GM18907 (cell line): Measurements from ENCODE around the gene PPP1R13L.
"Not testable (repeated sequence)": the region's sequence is repeated elsewhere in the genome, so short reads cannot be mapped to it uniquely, and the experiment has no call there.

Source experiments
- ATAC-seq: cut with Tn5 transposase; IDR thresholded peaks from one replicate; pipeline ENCODE4 v1.9.1; 2021; ENCODE audit warnings: mild to moderate bottlenecking, moderate library complexity; ENCODE audit not compliant: unreplicated experiment

Gene PPP1R13L

DNA sequence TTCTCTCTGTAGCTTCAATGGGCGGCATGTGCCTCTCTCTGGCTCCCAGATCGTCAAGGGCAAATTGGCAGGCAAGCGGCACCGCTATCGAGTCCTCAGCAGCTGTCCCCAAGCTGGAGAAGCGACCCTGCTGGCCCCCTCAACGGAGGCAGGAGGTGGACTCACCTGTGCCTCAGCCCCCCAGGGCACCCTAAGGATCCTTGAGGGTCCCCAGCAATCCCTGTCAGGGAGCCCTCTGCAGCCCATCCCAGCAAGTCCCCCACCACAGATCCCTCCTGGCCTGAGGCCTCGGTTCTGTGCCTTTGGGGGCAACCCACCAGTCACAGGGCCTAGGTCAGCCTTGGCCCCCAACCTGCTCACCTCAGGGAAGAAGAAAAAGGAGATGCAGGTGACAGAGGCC lies 3.3 kb upstream of the PPP1R13L start:
- no peak for ATAC-seq

DNA sequence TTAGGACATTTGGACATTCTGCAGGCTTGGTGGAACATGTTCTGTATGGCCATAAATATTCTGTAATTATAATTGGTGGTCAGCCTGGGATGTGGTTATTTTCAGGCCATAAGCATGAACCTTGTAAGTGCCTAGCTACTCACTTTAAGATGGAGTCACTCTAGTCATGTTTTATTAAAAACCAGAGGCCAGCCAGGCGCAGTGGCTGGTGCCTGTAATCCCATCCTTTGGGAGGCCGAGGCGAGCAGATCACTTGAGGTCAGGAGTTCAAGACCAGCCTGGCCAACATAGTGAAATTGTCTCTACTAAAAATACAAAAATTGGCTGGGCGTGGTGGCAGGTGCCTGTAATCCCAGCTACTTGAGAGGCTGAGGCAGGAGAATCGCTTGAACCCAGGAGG lies 2.7 kb upstream of the PPP1R13L start:
- ATAC-seq, result not testable (repeated sequence)

DNA sequence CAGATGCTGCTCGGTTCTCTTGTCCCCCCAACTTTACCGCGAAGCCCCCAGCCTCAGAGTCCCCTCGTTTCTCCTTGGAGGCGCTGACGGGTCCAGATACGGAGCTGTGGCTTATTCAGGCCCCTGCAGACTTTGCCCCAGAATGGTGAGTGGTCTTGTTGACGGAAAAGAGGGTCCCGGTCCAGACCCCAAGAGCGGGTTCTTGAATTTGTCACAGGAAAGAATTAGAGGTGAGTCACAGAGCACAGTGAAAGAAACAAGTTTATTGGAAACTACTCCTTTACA lies 2.2 kb upstream of the PPP1R13L start:
- ATAC-seq, result no peak

DNA sequence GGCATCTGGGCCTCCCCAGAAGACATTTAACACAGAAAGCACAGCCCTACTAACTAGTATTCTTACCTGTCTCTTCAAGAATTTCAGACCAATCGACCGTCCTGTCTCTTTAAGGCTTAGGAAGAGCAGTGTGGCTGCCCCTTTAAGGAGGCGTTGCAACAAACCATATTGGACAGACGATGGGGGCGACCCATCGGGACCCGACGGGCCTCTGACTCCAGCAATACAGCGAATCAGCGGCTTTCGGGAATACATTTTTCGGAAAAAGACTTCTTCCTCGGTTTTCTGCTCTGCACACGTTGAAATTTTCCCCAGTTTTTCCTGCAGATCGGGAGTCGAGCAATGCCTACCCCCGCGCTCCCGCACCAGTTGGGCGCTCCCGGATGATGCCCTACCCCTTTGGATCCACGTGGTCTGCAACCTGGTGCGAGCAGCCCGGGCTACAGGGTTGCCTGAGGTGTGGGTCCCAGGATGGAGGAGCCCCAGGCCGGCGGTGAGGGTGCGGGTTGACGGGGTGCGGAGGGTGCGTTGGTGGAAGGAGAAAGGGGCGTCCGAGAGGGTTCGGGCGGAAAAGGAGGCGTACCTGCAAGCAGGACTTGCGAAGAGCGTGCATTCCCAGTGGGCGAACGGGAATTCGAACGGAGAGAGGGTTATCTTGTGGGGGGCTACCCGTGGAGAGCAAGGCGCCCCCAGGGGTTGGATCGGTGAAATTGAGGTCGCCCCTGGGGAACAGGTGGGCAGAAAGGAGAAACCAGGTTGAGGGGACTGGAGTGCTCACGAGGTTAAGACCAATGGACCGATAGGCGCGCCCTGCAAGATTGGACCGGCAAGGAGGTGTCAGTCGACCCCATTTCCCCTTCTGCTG lies 1.6 kb upstream of the PPP1R13L start, which contains the start of gene POLR1G:
POLR1G (plus strand) TSS at position 419 of the 865 bp plus-strand sequence; CDS start at position 472, 53 bp downstream.
- peak; percentile 74 for ATAC-seq

DNA sequence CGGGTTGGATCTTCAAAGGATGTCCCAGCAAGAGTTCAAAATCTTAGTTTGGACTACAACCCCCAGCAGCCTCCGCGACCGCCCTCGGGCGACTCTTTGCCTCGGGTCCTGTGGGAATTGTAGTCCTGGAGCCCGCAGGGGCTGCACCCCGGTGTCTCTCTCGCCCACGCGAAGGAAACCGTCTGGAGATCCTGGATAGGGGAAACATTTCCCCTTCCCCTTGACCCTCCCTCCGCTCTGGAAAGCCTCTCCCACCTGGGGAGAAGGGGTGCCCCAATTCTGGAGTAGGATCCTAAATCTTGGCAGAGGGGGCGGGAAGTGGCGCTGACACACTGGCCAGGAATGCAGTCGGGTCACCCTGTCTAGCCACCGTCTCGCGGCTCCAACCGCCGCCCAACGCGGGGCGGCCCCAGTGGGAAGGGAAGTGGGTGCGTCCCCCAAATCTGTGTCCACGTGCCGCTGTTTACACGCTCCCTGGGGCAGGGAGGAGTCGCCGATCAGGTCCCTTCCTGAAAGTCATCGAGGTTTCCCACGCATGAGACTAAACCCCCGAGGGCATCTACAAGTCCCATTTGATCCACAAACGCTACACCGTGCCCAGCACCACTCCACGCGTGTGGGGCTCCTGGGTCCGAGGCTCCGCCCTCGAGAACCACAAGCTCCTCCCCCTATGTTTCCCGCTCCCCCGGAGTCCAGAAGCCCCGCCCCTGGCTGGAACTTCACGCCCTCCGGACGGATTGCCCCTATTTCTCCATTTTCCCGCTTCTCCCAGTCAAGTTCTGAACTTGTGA lies 761 bp upstream of the PPP1R13L start:
- ATAC-seq, result peak; percentile 49

DNA sequence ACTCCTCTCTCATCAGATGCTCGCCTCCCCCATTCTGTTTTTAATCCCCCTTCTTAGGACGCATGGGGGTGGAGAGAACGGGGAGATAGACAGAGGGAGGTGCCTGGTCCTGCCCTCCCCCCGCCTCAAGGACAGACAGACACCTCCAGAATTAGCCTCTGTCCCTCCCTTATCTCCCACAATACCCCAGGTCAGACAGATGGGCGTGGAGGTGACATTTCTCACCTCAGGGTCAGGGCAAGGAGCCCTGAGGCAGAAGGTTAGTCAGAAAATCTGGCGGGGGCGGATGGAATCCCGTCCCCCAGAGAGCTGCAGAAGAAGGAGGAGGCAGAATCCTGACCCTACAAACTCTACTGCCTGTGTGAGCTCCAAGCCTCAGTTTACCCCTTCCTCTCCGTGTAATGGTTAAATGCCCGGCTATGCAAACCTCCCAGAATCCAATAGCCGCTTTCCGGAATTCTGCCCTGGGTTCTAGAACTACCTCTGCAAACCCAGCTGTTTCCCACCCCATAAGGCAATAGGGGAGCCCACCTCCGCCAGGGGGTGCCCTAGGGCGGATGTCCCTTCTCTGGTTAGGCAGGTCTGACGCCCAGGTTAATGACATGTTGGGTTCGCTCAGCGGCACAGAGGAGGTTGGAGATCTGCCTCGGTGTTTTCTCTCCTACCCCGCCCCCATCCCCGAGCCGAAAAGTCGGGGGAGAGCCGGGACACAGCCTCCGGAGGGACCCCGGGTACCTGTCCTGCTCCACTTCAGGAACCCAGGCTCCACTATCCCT lies 900 bp downstream of the PPP1R13L start:
- no peak for ATAC-seq

DNA sequence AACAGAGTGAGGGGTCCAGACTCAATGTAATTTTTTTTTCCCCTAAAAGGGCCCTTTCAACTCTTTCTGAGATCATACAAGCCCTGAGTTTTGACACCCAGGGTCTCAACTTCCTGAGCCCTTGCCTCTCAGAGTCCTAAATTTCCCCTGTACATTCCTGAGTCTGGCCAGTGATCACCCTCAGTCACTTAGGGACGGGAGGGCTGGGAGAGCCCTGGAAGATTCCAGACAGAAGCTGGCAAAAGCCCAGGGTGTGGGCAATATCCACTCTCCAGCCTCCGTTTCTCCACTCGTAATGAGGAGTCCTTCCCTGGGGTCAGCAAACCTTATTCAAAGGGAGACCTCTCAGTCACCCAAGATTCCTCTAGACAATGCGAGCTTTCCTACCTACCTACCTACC lies 1.6 kb downstream of the PPP1R13L start:
- ATAC-seq, result no peak

DNA sequence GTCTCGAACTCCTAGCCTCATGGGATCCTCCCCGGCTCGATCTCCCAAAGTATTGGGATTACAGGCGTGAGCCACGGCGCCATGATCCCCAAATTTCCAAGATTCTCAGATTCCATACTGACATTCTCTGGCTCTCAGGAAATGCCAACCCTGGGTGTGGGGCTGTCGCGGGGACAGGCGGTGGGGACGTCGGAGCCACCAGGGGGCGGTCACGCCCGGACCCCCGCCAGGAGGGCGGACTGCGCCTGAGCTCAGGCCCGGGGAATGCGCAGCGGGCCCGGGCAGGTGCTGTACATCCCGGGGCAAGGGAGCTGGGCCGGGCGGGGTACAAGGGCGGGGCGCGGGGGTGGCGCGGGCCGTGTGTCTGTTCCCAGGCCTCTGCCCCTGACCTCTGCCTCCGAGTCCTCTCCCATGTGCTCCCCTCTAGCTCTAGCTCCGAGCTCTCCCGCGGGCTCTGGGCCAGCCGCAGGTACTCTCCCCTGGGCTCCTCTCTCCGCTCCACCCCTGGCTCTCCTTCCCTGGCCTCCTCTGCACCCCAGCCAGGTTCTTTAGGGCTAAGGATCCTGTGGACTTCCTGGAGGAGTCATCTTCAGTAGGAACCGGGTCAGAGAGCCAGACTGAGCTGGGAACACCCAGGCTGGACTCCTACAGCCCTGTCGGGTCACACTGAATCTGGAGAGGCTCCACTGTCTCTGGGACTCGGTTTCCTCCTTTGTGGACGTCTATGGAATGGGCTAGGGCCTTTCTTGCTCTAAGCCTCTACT lies 2.4 kb downstream of the PPP1R13L start:
- no peak for ATAC-seq

DNA sequence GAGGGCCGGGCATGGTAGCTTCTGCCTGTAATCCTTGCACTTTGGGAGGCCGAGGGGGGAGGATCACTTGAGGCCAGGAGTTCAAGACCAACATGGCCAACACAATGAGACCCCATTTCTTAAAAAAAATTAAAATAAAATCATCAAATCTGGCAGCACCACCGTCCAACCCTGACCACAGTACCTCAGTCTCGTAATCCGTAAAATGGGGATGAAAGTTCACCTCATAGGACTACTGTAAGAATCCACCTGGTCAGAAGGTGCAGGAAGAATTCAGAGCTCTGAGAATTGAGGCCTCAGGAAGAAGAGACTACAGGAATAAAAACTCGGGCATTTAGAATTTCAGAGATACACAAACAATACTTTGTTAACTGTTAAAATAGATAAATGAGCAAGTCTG lies 3.1 kb downstream of the PPP1R13L start:
- no peak for ATAC-seq

DNA sequence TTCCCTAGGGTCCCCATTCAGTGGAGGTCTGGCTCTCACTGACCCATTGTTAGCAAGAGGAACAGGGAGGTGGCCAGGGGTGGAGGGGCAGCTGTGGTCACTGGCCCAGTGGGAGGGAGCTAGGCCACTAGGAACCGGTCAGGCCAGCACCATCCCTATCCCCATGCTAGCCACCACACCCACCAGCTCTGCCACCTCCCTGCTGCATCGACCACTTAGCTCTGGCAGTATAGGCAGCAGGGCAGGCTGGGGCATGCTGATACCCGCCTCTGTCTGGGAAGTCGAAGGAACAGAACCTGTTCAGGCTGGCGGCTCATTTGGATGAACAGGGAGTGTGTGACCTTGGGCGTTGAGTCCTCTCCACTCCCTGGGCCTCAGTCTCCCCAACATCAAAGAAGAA lies 4.7 kb downstream of the PPP1R13L start:
- ATAC-seq, result no peak

DNA sequence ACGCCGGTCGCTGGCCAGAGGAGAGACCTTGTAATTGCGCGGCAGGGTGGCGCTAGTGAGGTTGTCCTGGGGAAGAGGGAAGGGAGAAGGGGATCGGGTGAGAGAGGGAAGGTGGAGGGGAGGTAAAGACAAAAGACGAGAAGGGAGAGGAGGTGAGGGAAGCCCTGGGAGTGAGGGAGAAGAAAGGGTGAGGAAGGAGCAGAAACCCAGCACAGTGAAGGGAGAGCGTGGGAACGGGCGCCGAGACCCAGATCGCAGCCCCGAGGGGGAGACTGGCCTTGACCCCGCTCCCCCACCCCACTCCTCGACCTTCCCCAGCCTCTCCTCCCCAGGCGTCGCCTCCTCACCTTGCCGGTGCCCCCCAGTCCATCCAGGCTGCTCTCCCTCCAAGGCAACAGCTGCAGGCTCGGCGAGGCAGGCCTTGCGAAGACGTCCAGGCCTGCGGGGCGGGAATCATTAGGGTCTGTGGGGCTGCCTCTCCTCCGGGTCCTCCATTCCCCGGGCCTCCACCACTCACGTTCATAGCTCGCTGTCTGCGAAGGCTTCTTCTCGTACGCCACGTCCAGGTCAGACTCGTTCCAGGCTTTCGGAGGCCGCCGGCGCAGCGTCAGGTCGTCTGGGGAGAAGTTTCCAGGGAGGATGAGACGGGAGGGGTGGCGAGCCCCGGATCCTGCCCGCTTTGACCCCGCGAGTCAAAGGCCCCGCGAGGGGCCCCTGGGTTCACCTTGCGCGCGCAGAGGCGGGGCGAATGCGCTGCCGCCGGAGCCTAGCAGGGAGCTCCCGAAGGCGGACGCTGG lies 8.8 kb downstream of the PPP1R13L start:
- ATAC-seq, result no peak

DNA sequence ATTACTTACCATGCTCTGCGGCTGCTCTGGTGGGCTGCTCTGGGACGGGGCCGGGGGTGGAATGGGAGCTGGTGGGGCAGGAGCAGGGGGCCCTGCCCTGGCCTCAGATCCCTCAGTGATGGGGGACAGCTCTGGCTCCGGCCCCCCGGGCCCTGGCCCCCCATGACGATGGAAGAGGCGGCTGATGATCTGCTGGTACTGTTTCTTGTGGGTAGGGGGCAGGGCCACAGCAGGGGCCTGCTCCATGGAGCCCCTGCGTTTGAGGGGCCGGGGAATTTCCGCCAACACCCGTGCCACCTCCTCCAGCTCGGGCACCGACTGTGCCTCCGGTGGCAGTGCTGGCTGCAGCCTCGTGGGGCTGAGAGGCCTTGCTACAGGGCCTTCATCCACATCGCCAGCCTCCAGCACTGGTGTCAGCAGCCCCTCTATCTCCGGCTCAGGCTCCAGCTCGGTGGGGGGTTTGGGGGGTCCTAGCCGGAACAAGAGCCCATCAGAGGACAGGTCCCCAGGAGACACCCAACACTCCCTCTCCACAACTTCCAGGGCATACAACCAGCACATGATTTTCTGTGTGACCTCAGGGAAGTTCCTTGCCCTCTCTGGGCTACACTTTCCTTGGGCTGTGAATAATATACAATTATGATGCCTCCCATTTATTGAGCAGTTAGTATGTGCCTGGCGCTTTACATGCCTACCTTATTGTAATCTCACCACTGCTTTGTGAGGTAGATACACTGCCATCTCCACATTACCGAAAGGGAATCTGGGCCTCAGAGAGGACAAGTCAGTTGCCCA lies 12.8 kb downstream of the PPP1R13L start:
- no peak for ATAC-seq

DNA sequence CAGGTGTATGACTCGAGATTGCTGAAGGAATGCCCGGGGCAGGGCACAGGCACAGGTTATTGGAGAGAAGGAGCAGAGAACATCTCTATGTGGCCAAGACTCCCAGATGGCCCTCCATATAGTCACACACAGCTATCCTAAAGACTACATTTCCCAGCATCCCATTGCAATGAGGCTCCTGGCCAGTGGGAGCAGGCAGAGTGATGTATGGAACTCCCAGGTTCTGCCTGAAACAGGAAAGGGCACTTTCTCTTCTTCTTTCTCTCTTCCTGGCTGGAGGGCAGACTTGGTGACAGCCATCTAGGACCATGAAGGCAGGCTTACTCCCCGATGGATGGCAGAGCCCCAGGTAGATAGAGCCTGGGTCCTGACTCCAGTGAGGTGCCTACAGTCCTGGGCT lies 13.5 kb downstream of the PPP1R13L start:
- no peak for ATAC-seq

DNA sequence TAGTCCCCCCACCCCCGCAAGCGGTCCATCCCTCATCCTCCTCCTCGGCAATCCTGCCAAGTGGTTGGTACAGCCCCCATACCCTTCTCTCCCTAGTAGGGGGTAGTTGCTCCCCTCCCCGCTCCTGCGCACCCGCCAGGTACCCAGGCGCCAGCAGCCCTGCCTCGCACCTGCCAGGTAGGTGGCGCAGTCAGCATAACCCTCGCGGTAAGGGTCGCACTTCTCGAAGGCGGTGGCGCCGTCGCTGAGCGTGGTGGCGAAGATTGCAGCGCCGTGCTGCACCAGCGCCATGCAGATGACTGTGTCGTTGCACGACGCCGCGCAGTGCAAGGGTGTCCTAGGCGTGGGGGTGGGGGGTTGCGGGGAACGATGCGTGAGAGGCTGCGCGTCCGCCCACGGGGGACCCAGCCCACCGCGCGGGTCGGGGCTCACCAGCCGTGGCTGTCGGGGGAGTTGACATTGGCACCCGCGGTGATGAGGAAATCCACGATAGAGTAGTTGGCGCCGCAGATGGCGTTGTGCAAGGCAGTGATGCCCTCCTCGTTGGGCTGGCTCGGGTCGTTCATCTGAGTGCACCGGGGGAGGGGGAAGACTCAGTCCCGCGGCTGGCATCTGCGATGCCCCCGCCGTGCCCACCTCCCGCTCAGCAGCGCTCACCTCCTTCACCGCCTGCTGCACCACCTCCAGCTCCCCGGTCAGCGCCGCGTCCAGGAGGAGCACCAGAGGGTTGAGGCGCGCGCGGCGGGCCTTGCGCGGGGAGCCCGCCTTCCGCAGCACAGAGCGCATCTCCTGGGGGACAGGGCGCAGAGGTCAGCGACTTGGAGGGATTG lies 19.3 kb downstream of the PPP1R13L start:
- ATAC-seq, result no peak

DNA sequence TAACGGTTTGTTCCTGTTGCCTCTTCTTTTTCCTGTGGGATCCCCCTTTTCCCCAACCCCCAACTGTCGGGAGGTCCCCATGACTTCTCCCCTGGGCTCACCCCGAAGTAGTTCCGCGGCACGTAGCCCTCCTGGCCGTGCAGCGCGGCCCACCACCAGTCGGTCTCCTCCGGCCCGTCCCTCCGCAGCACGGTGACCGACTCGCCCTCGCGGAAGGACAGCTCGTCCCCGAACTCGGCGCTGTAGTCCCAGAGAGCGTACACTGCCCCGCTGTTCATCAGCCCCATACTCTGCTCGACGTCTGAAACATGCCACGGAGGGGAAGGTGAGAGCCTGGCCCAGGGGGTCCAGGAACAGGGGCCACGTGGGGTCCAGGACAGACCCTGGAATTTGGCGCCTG lies 22.4 kb downstream of the PPP1R13L start:
- no peak for ATAC-seq

DNA sequence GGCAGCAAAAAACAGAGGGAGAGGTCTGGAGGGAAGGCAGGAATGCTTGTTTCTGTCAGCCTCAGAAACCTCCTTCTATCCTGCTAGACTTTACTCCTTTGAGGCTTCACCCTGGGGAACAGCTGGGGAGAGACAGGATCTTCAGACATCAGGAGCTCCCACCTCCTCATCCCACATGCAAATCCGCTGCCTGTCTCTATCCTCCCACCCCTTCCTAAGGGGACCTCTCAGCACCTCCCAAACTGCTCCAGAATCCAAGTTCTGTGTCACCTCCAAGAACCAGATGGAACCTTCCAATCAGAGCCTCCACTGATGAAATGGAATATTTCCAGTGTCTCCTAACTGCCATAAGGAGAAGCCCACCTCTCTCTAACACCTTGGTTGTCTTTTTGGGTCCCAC lies 24.8 kb downstream of the PPP1R13L start:
- ATAC-seq, result no peak

DNA sequence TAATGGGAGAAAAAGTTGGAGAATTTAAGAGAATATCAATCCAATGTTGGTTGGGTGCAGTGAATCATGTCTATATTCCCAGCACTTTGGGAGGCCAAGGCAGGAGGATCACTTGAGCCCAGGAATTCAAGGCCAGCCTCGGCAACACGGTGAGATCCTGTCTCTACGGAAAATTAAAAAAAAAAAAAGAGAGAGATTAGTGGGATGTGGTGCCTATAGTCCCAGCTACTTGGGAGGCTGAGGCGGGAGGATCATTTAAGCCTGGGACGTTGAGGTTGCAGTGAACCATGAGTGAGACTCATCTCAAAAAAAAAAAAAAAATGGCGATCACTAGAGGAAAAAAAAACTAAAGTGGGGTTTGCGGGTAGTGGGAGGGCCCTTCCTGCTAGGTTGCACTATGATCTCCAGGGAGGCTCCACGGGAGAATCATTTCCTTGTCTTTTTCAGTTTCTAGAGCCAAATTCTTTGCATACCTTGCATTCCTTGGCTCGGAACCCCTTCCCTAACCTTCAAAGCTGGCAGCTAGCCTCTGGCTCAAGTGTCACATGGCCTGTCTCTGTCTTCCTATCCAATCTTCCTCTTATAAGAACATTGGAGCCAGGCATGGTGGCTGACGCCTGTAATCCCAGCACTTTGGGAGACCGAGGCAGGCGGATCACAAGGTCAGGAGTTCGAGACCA lies 28.7 kb downstream of the PPP1R13L start:
- no peak for ATAC-seq
